AG08395 (cell line): ENCODE measurements around the gene GMPS.
"Not testable (repeated sequence)": the region's sequence is repeated elsewhere in the genome, so short reads cannot be mapped to it uniquely, and the experiment has no call there.

Experiments used
- DNase-seq: peaks from one replicate; pipeline ENCODE4 v3.0.0; 2012; ENCODE audit warnings: mixed read lengths, low spot score

The GMPS gene

GRCh38 chr3:155872904-155873646, 2.6 kb downstream of the GMPS start:
- DNase-seq: no peak

GRCh38 chr3:155876037-155876436, 5.6 kb downstream of the GMPS start:
- DNase-seq: no peak

GRCh38 chr3:155876503-155876902, 6.1 kb downstream of the GMPS start:
- no peak for DNase-seq

- DNase-seq: no peak
Measured at GRCh38 chr3:155880286-155880685, 9.8 kb downstream of the GMPS start.

- no peak for DNase-seq
Measured at GRCh38 chr3:155884292-155884691, 13.8 kb downstream of the GMPS start.

- no peak for DNase-seq
Measured at GRCh38 chr3:155885292-155885691, 14.8 kb downstream of the GMPS start.

GRCh38 chr3:155886348-155886747, 15.9 kb downstream of the GMPS start:
- not testable (repeated sequence) for DNase-seq

- DNase-seq: no peak
Measured at GRCh38 chr3:155886915-155887314, 16.5 kb downstream of the GMPS start.

GRCh38 chr3:155889212-155889611, 18.8 kb downstream of the GMPS start:
- DNase-seq: no peak

GRCh38 chr3:155889952-155890351, 19.5 kb downstream of the GMPS start:
- DNase-seq: no peak

- DNase-seq: peak; percentile 41
Measured at GRCh38 chr3:155890671-155891190, 20.3 kb downstream of the GMPS start.

- DNase-seq: no peak
Measured at GRCh38 chr3:155891321-155891720, 20.9 kb downstream of the GMPS start.

GRCh38 chr3:155895379-155895900, 25.0 kb downstream of the GMPS start:
- no peak for DNase-seq

GRCh38 chr3:155906900-155907299, 36.5 kb downstream of the GMPS start:
- DNase-seq: no peak

GRCh38 chr3:155908086-155908485, 37.6 kb downstream of the GMPS start:
- DNase-seq: no peak

- DNase-seq: no peak
Measured at GRCh38 chr3:155908605-155909004, 38.2 kb downstream of the GMPS start.

GRCh38 chr3:155912090-155912489, 41.6 kb downstream of the GMPS start:
- DNase-seq: no peak

GRCh38 chr3:155912579-155913190, 42.2 kb downstream of the GMPS start:
- peak; percentile 43 for DNase-seq

- no peak for DNase-seq
Measured at GRCh38 chr3:155917781-155918180, 47.3 kb downstream of the GMPS start.

- no peak for DNase-seq
Measured at GRCh38 chr3:155919728-155920127, 49.3 kb downstream of the GMPS start.

GRCh38 chr3:155921486-155921885, 51.0 kb downstream of the GMPS start:
- no peak for DNase-seq

GRCh38 chr3:155934230-155934629, 63.8 kb downstream of the GMPS start:
- no peak for DNase-seq

- DNase-seq: no peak
Measured at GRCh38 chr3:155938409-155938808, 68.0 kb downstream of the GMPS start.
